NB4 (cell line): ENCODE data around the gene MPDZ.

ENCODE experiments used
- DNase-seq: peaks from one replicate; pipeline ENCODE4 v3.0.0; 2010; ENCODE audit warnings: low read depth
- H3K4me3 ChIP-seq: one replicate; pipeline ENCODE4 v1.5.1; 2011; ENCODE audit warnings: mild to moderate bottlenecking, low read depth, low read length, moderate library complexity
- MYC ChIP-seq: IDR thresholded peaks from 2 replicates; pipeline ENCODE4 v1.6.1; 2011; ENCODE audit warnings: low read depth, low read length
- POLR2A ChIP-seq: IDR thresholded peaks from 2 replicates; pipeline ENCODE4 v1.6.1; 2011; ENCODE audit warnings: mild to moderate bottlenecking; ENCODE audit not compliant: insufficient read length; ENCODE audit errors: extremely low read depth
- TF ChIP-seq, protein P1 (sequence below): IDR thresholded peaks from 2 replicates; pipeline ENCODE4 v1.6.1; 2011; ENCODE audit warnings: low read depth, low read length
- TF ChIP-seq, protein P2 (sequence below): IDR thresholded peaks from one replicate; pipeline ENCODE4 v1.5.1; 2012; ENCODE audit warnings: low read depth, low read length

MPDZ gene

DNA sequence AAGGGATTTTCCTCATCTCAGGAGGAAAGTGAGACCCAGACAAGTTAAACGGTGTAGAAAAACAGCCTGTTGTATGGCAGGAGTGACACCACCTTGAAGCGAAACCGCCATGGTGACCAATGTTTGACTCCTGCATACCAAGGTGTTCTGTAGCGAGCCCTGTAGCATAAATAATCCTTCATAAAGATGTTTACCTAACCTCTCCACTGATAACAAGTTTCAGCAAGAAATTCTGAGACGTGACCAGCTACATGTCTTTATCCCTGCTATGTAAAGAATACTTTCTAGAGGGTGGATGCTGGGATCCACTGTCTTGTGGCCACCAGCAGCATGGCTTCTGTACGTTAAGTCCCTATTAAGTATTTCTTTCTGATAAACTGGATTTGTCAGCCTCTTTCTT lies 148.1 kb downstream of the MPDZ start:
- TF ChIP-seq POLR2A (no peak), MYC (no peak)
- TF ChIP-seq, protein P1, sequence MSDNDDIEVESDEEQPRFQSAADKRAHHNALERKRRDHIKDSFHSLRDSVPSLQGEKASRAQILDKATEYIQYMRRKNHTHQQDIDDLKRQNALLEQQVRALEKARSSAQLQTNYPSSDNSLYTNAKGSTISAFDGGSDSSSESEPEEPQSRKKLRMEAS: no peak
- TF ChIP-seq, protein P2, sequence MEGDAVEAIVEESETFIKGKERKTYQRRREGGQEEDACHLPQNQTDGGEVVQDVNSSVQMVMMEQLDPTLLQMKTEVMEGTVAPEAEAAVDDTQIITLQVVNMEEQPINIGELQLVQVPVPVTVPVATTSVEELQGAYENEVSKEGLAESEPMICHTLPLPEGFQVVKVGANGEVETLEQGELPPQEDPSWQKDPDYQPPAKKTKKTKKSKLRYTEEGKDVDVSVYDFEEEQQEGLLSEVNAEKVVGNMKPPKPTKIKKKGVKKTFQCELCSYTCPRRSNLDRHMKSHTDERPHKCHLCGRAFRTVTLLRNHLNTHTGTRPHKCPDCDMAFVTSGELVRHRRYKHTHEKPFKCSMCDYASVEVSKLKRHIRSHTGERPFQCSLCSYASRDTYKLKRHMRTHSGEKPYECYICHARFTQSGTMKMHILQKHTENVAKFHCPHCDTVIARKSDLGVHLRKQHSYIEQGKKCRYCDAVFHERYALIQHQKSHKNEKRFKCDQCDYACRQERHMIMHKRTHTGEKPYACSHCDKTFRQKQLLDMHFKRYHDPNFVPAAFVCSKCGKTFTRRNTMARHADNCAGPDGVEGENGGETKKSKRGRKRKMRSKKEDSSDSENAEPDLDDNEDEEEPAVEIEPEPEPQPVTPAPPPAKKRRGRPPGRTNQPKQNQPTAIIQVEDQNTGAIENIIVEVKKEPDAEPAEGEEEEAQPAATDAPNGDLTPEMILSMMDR: no peak
- DNase-seq: no peak
- no peak overlapping the region for H3K4me3 ChIP-seq

GRCh38 chr9:13128266-13128860 lies 151.1 kb downstream of the MPDZ start:
- DNase-seq: no peak
- TF ChIP-seq, protein P1: no peak
- TF ChIP-seq MYC (no peak), POLR2A (no peak)
- TF ChIP-seq, protein P2: no peak
- no peak overlapping the region for H3K4me3 ChIP-seq

GRCh38 chr9:13127131-13127530 lies 152.4 kb downstream of the MPDZ start:
- no peak overlapping the region for H3K4me3 ChIP-seq
- TF ChIP-seq, protein P1: no peak
- no peak for TF ChIP-seq POLR2A
- TF ChIP-seq, protein P2: no peak
- no peak for TF ChIP-seq MYC
- no peak for DNase-seq

DNA sequence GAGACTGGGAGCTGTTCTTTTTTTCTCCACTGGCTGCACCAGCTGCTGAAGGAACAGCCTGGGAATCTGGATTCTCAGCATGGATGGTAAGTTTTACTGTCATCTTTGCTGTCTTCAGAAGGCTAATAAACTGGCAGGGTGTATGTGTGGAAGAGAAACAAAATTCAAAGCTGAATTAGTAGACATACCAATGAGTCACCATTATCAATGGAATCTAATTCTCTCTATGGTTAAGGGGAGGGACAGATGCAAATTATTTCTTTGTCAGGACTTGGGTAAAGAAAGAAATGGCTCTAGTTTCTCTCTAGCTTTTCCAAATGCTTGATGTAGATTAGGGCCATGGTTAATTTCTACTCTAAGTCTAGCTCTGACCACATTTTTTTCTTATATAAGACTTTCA lies 154.2 kb downstream of the MPDZ start:
- no peak for TF ChIP-seq MYC
- TF ChIP-seq, protein P1: no peak
- TF ChIP-seq POLR2A: no peak
- TF ChIP-seq, protein P2: no peak
- H3K4me3 ChIP-seq: no peak overlapping the region
- DNase-seq: no peak

DNA sequence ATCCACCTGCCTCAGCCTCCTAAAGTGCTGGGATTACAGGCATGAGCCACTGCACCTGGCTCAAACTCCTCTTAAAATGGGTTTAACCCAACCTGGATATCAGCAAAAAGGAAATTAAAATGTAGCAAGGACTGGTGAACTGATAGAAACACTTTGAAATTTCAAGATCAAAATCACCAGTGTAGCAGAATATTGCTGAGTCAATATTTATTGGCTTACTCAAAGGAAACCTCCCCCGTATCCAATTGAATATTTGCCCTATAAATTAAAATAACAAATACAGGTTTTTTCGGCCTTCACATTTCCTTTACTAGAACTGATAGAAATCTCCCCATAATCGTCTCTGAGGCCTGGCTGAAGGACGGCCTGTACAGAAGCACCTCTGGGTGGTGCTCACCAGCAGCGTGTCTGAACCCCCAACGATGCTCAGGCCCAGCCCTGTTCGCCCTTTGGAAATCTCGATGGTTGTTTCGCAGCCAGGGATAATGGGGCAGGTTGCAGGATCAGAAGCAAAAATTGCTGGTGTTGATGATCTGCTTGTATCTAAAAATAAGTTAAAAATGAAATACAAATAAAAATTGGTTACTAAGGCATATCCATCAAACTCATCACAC lies 156.6 kb downstream of the MPDZ start:
- TF ChIP-seq, protein P1: no peak
- TF ChIP-seq MYC: no peak
- no peak for TF ChIP-seq POLR2A
- TF ChIP-seq, protein P2: no peak
- no peak for DNase-seq
- no peak overlapping the region for H3K4me3 ChIP-seq
